Lower leg skin (tissue), 3 donors: Measurements from ENCODE around the gene ARL14.

Experiments used
- CTCF ChIP-seq, 3 donors: fragments of 450-650 bp; IDR thresholded peaks; one replicate each; pipeline ENCODE4 v1.5.1; 2016; ENCODE audit warnings: antibody characterized with exemption in 3 of 3, mild to moderate bottlenecking in 3 of 3, moderate library complexity in 2 of 3
- POLR2A ChIP-seq, 2 donors: fragments of 450-650 bp; IDR thresholded peaks; one replicate each; pipeline ENCODE4 v1.6.1; 2016 to 2017; ENCODE audit warnings: antibody characterized with exemption in 2 of 2, mild to moderate bottlenecking in 1 of 2, moderate library complexity in 1 of 2

- TF ChIP-seq CTCF (IDR thresholded peaks at IDR 0.05) (no peak), POLR2A (IDR thresholded peaks at IDR 0.05) (no peak)
These were observed 23.4 kb upstream of the ARL14 start for GRCh38 chr3:160653512-160653911.
